ENCODE data around the gene TRIP12.

- TF ChIP-seq CTCF (IDR thresholded peaks at IDR 0.05) (no peak), POLR2A (IDR thresholded peaks at IDR 0.05) (no peak)
Observed at GRCh38 chr2:229945975-229946374, 24.2 kb upstream of the TRIP12 start.

All from Peyer's patch (tissue), 4 donors.